ENCODE data around the gene MBOAT1.

Gene MBOAT1

DNA sequence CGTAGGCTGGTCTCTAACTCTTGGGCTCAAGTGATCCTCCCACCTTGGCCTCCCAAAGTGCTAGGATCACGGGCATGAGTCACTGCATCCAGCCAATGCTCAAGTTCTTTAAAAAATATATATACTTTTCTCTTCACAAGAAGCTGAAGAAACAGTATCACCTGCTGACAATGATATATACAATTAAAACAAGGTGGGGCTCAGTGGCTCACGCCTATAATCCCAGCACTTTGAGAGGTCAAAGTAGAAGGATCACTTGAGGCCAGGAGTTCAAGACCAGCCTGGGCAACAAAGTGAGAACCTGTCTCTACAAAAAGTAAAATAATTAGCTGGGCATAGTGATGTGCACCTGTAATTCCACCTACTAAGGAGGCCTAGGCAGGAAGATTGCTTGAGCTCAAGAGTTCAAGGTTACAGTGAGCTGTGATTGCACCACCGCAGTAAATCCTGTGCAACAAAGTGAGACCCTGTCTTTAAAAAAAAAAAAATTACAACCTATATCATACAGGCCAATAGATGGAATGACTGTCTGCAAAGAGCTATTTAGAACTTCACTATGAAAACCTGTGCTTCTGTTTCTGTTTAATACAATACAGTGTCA lies 36.4 kb downstream of the MBOAT1 start:
- FAIRE-seq (no peak), DNase-seq (ENCODE audit: extremely low spot score, insufficient read length, low read depth) (no peak)

DNA sequence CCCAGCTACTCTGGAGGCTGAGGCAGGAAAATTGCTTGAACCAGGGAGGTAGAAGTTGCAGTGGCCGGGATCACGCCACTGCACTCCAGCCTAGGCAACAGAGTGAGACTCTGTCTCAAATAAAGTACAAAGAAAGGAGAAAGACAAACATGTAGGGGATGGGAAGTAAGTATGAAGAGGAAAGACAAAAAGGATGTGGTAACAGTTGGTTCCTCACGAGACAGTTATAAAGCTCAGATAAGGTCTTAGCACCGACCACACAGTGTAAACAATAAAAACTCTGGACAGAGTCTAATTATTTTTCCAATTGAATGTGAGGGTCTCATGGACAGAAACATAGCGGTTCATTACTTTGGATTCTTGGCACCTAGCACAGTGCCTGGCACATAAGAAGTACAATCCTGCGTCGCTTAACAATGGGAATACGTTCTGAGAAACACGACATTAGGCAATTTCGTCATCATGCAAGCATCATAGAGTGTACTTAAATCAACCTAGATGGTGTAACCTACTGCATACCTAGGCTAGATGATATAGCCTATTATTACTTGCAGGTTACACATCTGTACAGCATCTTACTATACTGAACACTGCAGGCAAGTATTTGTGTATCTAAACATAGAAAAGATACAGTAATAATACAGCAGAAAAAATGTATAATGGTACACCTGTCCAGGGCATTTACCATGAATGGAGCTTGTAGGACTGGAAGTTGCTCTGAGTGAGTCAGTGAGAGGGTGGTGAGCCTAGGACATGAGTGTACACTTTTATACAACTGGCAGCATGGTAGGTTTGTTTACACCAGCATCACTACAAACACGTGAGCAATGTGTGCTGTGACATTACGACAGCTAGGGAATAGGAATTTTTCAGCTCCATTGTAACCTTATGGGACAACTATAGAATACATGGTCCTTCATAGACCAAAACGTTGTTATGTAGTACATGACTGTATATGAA lies 38.2 kb downstream of the MBOAT1 start:
- DNase-seq (ENCODE audit: extremely low spot score, insufficient read length, low read depth) (no peak), FAIRE-seq (no peak)

DNA sequence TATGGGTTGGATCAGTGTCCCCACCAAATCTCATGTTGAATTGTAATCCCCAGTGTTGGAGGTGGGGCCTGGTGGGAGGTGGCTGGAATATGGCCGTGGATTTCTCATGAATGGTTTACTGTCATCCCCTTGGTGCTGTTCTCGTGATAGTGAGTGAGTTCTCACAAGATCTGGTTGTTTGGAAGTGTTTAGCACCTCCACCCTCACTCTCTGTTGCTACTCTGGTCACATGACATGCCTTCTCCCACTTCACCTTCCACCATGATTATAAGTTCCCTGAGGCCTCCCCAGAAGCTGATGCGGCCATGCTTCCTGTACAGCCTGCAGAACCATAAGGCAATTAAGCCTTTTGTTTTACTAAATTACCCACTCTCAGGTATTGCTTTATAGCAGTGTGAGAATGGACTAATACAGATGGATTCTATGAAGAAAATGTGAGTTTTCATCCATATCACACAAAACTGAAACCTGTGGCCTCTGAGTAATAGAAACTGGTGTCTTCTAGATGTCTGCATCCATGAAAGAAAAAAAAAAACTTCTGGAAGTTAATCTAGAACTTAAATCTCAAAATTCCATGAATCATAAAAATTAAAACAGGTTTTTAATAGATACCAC lies 39.3 kb downstream of the MBOAT1 start:
- DNase-seq (ENCODE audit: extremely low spot score, insufficient read length, low read depth) (no peak), FAIRE-seq (no peak)

DNA sequence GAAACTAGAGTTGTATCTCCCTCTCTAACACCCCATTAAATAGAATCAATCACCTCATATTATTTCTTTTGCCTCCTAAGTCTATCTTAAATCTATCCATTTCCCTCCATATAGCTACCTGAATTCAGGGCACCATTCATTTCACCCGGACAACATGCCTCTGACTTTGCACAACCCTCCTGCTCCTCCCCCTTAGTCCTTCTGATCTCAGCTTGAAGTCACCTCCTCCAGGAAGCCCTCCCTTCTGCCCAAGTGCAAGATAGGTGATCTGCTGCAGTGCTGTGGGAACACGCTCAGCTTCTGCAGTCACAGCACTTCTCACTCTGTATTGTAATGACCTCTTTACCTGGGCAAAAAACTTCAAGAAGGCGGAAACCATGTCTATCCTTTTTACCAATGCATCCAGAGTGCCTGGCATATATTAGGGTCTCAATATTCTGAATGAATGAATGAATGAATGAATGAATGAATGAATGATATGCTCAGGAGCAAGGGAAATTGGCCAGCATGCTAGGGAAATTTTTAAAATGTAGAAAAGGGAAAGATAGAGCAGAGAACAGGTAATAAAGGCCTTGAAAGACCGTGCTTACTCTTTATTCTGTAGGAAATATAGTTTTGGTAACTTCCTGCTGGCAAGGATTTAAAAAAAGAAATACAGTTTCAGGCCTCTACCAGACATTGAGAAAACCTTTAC lies 41.7 kb downstream of the MBOAT1 start:
- FAIRE-seq (no peak), DNase-seq (ENCODE audit: extremely low spot score, insufficient read length, low read depth) (no peak)

DNA sequence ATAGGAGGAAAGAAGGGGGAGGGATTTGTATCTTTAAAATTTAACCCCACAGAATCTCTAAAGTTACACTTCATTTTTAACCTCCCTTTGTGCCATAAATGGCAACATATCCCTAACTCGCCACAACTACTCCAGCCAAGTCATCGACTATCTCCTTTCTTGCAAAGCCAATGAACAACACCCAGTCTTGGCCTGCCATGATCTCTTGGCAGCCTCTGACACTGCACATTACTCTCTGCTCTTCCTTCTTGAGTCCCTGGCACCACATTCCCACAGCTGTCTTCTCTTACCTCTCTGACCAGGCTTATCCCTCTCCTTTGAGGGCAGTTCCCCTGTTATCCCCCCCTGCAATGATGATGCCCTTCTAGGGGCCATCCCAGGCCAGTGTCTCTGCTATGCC lies 42.5 kb downstream of the MBOAT1 start:
- FAIRE-seq (no peak), DNase-seq (ENCODE audit: extremely low spot score, insufficient read length, low read depth) (no peak)

DNA sequence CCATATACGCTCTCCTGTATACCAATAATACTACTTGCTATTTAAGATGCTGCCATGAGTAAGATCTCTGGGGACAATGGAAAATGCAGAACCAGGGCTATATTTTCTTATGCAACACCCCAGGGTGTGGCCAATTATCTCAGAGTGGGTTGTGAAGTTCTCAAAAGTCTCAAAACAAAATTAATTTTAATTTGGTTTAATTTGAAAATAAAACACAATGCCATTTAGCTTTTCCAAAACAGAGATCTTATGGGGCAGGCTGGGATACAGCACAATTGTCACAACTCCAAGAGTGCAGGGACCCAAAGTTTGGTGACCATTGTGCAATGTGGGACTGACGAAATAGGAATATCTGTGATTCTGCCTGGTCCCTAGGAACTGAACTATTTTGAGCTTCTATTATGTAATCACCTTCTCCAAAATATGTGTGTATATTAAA lies 43.1 kb downstream of the MBOAT1 start:
- no peak for DNase-seq (ENCODE audit: extremely low spot score, insufficient read length, low read depth)
- FAIRE-seq = no peak

DNA sequence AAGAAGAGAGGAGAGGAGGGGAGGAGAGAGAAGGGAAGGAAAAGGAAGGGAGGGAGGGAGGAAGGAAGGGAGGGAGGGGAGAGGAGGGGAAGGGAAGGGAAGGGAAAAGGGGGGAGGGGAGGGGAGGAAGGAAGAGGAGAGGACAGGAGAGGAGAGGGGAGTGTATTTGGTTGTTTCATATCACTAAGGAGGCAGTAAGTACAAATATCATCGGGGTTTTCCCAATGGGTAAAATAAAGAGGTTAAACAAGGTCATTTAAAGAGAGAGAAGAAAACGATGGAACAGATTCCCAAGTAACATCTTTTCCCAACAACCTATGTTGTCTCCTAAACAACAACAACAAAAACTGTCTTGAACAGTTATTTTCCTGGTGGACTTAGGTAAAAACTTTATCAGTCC lies 43.6 kb downstream of the MBOAT1 start:
- no peak for DNase-seq (ENCODE audit: extremely low spot score, insufficient read length, low read depth)
- no peak for FAIRE-seq

DNA sequence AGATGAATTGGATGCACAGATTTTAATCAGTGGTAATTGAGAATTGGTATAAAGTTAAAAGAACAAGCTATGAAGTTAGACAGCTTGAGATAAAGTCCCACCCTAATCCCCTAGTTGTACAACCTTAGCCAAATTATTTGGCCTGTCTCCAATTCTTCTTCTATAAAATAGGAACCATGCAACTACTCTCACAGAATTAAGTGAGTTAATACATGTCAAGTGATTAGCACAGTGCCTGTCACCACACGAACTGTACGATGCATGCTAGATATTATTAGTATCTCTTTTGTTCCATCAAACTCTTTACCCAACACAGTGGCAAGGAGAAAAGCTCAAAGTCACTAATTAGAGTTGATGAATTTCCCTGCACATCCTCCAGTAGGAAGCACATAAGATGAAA lies 44.7 kb downstream of the MBOAT1 start:
- FAIRE-seq (no peak), DNase-seq (ENCODE audit: extremely low spot score, insufficient read length, low read depth) (no peak)

DNA sequence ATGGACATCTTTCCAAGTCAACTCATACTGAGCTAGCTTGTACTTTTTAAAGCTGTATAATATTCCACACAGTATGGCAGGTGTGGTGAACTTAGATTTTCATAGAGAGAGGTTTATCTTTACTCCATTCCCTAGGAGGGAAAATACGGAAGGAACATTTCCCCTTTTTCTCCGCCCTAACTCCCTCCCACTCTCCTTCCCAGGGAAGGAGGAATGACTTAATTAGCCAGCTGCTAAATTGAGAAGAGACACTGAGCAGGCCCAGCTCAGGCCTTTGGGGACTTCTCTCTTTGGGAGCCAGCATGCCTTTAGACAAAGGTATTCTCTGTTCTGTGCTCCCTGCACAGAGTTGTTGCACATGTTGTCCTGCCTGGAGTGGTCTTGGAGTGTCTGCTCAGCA lies 46.1 kb downstream of the MBOAT1 start:
- no peak for DNase-seq (ENCODE audit: extremely low spot score, insufficient read length, low read depth)
- FAIRE-seq = no peak

DNA sequence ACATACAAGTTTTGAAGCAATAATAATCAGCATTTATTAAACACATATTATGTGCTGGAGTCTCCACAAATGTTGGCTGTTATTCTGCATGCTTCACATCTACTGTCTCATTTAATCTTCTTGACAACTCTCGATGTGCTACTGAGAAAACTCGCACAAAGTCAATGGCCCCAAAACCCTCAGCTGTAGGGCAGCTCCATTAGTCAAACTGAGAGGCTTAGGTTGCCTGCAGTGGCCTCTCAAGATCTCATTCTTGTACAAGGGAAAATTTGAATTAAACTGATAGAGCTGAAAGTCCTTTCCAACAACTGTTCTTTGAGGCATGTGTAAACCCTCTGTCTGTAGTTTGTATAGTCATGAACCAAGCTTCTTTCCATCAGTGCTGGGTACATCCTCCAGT lies 49.8 kb downstream of the MBOAT1 start:
- FAIRE-seq = no peak
- DNase-seq (ENCODE audit: extremely low spot score, insufficient read length, low read depth) = no peak

DNA sequence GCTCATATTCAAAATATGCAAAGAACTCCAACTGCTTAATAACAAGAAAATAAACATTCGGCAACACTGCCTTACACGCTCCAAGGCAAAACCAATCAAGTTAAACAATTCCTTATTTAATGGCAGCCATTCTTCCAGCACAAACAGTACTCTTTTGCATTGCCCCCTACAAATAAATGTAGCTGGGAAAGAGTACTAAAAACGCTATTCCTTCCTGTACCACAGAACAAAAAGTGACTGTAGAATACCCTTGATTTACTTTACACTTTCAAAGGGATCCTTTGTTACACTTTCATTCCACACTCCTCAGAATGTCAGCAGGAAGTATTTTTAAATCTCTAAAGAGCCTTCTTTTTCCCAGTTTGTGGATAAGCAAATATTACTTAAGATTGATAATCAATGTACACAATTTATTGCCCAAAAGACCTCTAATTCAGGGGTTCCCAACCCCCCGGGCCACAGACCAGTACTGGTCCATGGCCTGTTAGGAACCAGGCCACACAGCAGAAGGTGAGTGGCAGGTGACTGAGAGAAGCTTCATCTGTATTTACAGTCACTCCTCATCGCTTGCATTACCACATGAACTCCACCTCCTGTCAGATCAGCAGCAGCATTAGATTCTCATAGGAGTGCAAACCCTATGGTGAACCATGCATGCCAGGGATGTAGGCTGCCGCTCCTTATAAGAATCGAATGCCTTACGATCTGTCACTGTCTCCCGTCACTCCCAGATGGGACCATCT lies 51.6 kb downstream of the MBOAT1 start:
- FAIRE-seq (no peak), DNase-seq (ENCODE audit: extremely low spot score, insufficient read length, low read depth) (no peak)

DNA sequence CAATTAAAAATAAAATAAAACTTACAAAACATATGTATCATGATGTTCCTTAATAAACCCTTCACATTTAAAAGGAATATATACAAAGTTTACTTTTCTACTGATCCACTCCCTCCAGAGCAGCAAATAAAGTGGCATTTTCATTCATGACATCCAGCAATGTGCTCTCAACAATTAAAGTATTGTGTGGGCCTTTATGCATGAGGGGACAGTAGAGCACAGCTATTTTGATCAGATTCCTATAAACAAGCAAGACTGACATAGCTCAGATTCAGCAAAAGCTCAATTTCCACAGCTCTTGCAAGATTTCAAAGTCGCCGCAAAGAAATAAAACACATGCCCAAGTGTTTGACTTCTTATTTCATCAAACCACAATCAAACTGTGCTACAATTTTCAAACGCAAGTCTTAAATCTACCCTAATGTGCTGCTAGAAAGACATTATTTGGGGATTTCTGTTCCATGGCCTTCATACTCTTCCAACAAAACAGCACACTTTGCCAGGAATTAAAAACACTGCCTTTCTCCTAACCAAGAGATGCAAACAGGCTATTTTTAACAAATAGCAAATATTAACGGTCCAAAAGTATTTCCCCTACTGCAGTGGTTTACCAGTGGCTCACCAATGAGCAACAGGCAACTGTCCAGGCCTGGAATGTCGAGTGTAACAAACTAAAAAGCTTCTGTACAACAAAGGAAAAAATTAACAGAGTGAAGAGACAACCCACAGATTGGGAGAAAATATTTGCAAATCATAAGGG lies 52.3 kb downstream of the MBOAT1 start:
- DNase-seq (ENCODE audit: extremely low spot score, insufficient read length, low read depth) = no peak
- FAIRE-seq = no peak

DNA sequence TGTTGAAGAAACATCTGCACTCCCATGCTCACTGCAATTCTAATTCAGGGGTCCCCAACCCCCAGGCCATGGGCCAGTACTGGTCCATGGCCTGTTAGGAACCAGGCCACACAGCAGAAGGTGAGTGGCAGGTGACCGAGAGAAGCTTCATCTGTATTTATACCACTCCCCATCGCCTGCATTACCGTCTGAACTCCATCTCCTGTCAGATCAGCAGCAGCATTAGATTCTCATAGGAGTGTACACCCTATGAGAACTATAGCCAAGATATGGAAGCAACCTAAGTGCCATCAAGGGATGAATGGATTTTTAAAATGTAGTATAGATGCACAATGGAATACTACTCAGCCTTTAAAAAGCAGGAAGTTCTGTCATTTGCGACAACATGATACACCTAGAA lies 53.2 kb downstream of the MBOAT1 start:
- DNase-seq (ENCODE audit: extremely low spot score, insufficient read length, low read depth) = no peak
- no peak for FAIRE-seq

DNA sequence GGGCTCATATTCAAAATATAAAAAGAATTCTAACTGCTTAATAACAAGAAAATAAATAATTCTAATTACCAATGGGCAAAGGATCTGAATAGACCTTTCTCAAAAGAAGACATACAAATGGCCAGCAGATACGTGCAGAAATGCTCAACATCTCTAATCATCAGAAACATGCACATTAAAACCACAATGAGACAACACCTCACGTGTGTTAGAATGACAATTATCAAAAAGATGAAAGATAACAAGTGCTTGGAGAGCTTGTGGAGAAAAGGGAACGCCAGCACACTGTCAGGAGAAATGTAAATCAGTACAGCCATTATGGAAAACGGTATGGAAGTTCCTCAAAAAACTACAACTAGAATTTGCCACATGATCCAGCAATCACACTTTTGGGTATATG lies 53.6 kb downstream of the MBOAT1 start:
- DNase-seq (ENCODE audit: extremely low spot score, insufficient read length, low read depth) (no peak), FAIRE-seq (no peak)

DNA sequence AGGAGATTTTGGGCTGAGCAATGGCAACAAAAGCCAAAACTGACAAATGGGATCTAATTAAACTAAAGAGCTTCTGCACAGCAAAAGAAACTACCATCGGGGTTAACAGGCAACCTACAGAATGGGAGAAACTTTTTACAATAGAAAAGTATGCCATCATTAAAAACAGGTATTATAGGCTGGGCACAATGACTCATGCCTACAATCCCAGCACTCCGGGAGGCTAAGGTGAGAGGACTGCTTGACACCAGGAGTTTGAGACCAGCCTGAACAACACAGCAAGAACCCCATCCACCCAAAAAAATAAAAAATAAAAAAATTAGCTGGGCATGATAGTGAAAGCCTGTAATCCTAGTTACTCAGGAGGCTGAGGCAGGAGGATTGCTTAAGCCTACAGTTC lies 55.4 kb downstream of the MBOAT1 start:
- no peak for FAIRE-seq
- DNase-seq (ENCODE audit: extremely low spot score, insufficient read length, low read depth) = no peak

DNA sequence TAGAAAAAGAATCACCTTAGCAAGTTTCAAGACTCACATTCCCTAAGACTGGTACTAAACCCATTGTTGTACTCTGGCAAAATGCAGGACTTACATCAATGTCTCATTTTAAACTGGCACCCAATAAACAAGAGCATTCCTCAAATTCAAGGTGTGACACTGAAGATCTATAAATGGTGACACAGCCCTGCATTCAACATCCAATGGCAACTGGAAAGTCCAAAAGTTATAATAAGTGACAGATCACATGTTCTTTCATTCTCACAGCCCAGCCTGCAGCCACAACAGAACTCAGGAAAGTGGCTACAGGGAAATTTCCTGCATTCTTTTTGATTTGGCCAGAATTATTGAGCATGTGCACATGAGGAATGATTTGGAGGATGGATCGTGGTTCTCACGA lies 57.5 kb downstream of the MBOAT1 start:
- FAIRE-seq (peak; percentile 29), DNase-seq (ENCODE audit: extremely low spot score, insufficient read length, low read depth) (no peak)

DNA sequence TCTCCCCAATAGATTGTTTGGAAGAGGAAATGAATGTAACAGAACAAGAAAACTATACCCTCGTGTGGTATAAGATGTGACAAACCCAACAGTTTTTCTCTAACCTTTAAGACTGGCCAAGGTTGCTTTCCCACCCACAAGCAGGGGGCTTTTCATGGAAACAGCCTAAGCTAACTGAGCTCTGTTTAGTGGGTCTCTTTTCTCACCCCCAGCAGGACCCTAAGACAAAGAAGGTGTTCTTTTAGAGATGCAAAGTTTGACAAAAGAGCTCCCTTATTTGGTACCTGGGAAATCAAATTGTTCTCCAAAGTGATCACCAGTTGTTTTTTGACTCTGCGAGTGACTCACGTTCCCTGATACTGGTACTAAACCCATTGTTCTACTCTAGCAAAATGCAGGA lies 59.1 kb downstream of the MBOAT1 start:
- no peak for DNase-seq (ENCODE audit: extremely low spot score, insufficient read length, low read depth)
- no peak for FAIRE-seq

DNA sequence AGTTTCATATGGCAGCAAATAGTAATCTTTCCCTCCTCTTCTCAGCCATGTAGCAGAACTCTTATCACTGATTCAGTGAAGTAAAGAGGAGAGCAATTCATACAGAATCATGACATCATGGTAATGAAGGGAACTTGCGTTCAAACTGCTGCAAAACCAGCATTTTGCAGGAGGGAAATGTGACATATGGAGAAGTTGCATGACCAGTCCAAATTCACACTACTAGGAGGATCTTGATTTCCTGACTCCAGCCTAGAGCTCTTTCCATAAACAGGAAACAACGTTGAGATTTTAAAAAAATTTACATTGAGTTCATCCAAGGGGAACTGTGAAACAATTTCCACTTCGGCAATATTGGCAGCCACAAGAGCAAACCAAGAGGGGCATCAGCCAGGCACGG lies 63.8 kb downstream of the MBOAT1 start:
- DNase-seq (ENCODE audit: extremely low spot score, insufficient read length, low read depth) = no peak
- no peak for FAIRE-seq

DNA sequence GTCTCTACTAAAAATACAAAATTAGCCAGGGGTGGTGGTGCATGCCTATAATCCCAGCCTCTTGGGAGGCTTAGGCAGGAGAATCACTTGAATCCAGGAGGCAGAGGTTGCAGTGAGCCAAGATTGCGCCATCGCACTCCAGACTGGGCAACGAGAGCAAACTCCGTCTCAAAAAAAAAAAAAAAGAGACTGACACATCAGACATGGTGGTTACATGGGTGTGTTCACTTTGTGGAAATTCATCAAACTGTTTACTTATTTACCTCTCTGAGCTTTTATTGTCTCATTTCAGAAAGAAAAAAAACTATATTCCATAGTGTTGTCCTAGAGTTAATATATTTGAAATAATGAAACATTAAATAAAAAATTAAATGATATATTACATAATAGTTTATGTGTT lies 64.8 kb downstream of the MBOAT1 start:
- DNase-seq (ENCODE audit: extremely low spot score, insufficient read length, low read depth) (no peak), FAIRE-seq (no peak)

Data from GM18507 (cell line).